Measurements from ENCODE around the gene RAB40B. TPM values are rescaled to one million over a fixed set of nuclear protein-coding genes. Genes with fewer than 3 reads are reported as not detected.

The RAB40B gene
- total RNA-seq, 1 experiment from 2014 or later = 22.1 TPM

DNA sequence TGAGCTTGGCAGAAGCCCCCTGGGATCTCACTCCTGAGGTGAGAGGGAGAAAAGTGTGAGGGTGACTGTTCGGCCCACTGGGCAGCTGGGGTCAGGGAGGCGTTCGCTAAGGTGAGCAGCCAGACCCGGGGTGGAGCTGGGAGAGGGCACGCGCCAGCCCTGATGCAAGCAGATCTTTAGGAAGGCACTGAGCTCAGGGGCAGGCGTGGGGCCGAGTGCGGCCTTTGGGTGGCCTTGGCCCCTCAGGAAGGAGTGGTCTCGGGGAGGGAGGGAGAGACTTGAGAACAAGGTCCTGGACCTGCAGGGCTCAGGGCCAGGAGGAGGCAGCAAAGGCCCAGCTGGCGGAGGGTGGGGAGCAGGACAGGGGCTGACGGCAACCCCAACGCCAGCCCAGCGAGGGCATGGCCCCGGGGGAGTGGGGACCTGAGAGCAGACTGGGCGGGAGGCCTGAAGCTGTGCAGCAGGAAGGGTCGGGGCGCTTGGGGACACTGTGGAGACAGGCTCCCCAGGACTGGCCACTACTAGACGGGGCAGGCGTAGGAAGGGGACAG, 35.7 kb downstream of the RAB40B start:
- no peaks in the 10 kb centered on the region for H3K36me3 ChIP-seq (ENCODE audit: control insufficient read depth in 1 of 2, insufficient read depth in 2 of 2, low read length in 2 of 2)
- no peak for TF ChIP-seq CTCF (IDR thresholded peaks at IDR 0.05 in 2 of 3, conservative IDR thresholded peaks at IDR 0.05 in 1 of 3; ENCODE audit: borderline replicate concordance in 1 of 3, insufficient read depth in 1 of 3, low read depth in 2 of 3, low read length in 2 of 3)
- no peak for TF ChIP-seq ZNF274 (IDR thresholded peaks at IDR 0.05; ENCODE audit: low read depth, low read length)
- TF ChIP-seq ELF1 (IDR thresholded peaks at IDR 0.05; ENCODE audit: borderline replicate concordance, low read depth) = no peak
- TF ChIP-seq REST (IDR thresholded peaks at IDR 0.05; ENCODE audit: low read depth) = no peak
- TF ChIP-seq POLR2AphosphoS5 (IDR thresholded peaks at IDR 0.05; ENCODE audit: low read depth, low read length) = no peak
- TF ChIP-seq EZH2 (IDR thresholded peaks at IDR 0.05) = no peak
- TF ChIP-seq, protein P1, sequence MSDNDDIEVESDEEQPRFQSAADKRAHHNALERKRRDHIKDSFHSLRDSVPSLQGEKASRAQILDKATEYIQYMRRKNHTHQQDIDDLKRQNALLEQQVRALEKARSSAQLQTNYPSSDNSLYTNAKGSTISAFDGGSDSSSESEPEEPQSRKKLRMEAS (IDR thresholded peaks at IDR 0.05) = no peak
- no peak for TF ChIP-seq RAD21 (IDR thresholded peaks at IDR 0.05; ENCODE audit: low read depth)
- TF ChIP-seq EZH2phosphoT487 (IDR thresholded peaks at IDR 0.05; ENCODE audit: borderline replicate concordance) = no peak
- no peak for TF ChIP-seq EGR1 (IDR thresholded peaks at IDR 0.05; ENCODE audit: low read depth)
- TF ChIP-seq JUND (IDR thresholded peaks at IDR 0.05) = no peak
- no peak for TF ChIP-seq CBX3 (IDR thresholded peaks at IDR 0.05; ENCODE audit: low read depth)
- no peak for TF ChIP-seq POLR2A (IDR thresholded peaks at IDR 0.05; ENCODE audit: borderline replicate concordance, extremely low read depth, insufficient read depth, insufficient read length)
- ATAC-seq = no peak
- H3K4me2 ChIP-seq (ENCODE audit: low read length) = no peak overlapping the region
- no peaks in the 10 kb centered on the region for H3K4me1 ChIP-seq (ENCODE audit: control insufficient read depth in 1 of 2, insufficient read depth in 2 of 2, low read length in 2 of 2)
- intact Hi-C loops (cut with micrococcal nuclease) = no loop called here
- H3K79me2 ChIP-seq (ENCODE audit: insufficient read depth, low read length) = no peaks in the 10 kb centered on the region
- H3K9me3 ChIP-seq (ENCODE audit: control insufficient read depth in 1 of 2, insufficient read depth in 1 of 2, low read depth in 1 of 2, low read length in 2 of 2) = peaks cover 0 to 5% of the 10 kb centered on the region in 2 experiments; a peak in 1 of 4 replicates
- no TSS peak for BruUV-seq (replicated peaks)
- H3K27ac ChIP-seq (ENCODE audit: low read depth, low read length) = no peak overlapping the region
- H2AFZ ChIP-seq (ENCODE audit: low read depth, low read length, poor library complexity, severe bottlenecking) = no peak overlapping the region
- H4K20me1 ChIP-seq (ENCODE audit: insufficient read depth) = no peaks in the 10 kb centered on the region
- no peak overlapping the region for H3K9ac ChIP-seq (ENCODE audit: low read length)
- POLR2A ChIA-PET = no interaction called here
- RAD21 ChIA-PET (ENCODE audit: low non-redundant PET in 1 of 2, low total read pairs in 2 of 2, uncharacterized antibody in 2 of 2, unreplicated experiment in 2 of 2) = no interaction called here
- H3K27me3 ChIP-seq (ENCODE audit: insufficient read depth, low read length) = no peaks in the 10 kb centered on the region
- no peak overlapping the region for H3K4me3 ChIP-seq (replicated peaks in 1 of 2; ENCODE audit: low read depth in 1 of 2, low read length in 2 of 2)
- no peaks in the 10 kb centered on the region for H3K9me2 ChIP-seq (ENCODE audit: insufficient read depth)
- CTCF ChIA-PET = no interaction called here
- no peak for DNase-seq (ENCODE audit: low read depth, low spot score)
